Renal cortical epithelial cell (primary cell): Measurements from ENCODE around the gene AHNAK2. TPM values are rescaled to one million over a fixed set of nuclear protein-coding genes. Genes with fewer than 3 reads are reported as not detected.

ENCODE experiments used
- DNase-seq: peaks from one replicate; pipeline ENCODE4 v3.0.0-alpha.2; 2011; ENCODE audit warnings: low read depth
- total RNA-seq: library from RNA; depleted of rRNA; stranded (reverse); fragments of >200 nt; gene quantifications from 2 replicates; pipeline ENCODE4 v1.2.3, GENCODE V29; 2014

The AHNAK2 gene
- total RNA-seq, 1 donor from 2014 or later: 60.5 TPM

DNA sequence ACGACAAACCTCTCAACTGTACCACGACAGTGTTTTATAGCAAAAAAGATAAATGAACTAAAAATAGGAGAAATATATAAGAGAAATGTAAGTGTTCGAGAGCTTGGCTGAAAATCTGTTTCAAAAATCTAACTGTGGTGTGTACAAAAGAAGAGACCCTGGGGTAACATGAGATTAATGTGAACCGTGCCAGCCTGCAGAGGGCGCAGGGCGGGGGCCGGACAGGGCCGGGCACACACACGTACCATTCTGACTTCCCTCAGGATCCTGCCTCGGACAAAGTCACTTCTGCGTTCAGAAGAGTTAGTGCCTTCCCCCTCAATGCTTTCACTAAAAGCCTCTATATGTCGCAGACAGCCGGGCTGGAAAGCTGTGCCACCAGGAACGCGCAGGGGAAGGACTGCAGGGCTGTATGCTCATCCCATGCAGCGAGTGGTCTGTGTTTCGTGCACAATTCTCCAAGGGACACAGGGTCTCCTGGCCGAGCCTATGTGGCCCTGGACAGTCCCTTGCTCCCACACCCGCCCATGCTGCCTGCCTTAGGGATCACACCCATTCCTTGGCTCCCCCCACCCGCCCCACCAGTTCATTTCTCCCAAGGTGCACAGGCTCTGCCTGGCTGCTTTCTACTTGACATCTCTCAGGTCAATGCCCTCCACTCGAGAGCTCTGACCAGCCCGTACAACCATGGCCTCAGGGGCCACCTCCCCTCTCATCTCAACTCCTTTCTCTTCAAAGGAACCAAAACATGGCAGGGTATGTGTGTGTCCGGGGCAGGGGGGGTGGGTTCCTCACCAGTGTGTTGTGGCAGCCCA lies 34.2 kb upstream of the AHNAK2 start:
- DNase-seq: no peak

DNA sequence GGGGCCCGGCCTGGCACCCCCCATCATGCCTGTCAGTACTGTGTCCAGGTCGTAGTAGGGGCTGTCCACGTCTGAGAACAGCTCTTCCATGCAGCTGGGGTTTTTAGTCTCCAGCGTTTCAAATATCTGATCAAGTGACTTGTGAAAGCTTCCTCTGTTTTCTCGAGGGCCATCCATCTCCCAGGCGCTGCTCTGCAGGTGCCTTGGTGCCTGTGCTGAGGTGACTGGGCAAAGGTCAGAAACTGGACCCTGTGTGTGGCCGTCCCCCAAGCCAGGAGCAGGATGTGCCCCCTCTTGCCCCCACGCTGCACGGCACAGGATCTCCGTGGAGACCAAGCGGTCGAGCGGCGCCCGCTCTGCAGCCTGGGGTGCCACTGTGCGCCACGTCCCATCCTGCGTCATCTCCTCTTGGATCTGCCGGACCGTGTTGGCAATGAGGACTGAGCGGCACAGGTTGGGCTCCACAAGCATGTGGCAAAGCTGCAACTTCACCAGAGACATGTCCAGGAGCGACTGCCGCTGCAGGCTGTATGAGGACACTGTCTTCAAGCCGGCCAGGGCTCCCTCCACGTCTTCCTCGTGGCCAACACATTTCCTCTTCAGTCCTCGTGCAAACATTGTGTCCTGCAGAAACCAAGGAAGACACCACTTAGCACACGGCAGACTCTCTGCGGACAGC lies 33.3 kb upstream of the AHNAK2 start:
- DNase-seq: no peak

DNA sequence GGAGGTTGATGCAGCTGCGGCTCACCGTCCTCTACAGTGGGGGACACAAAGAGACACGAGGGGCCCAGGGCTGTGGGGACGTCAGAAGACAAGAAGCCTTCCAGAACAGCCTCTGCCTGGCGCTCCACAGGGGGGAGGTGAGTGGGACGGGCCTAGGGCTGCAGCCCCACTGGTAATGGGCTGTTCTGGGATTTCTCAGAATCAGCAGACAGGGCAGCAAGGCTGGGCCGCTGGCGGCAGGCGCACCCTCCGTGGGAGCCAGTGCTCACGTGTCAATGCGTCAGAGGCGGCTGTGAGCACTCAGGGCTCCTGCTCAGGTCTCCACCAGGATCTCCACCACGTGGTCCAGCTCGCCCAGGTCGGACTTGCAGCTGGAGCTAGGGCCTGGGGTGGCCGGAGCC lies 32.7 kb upstream of the AHNAK2 start:
- no peak for DNase-seq

DNA sequence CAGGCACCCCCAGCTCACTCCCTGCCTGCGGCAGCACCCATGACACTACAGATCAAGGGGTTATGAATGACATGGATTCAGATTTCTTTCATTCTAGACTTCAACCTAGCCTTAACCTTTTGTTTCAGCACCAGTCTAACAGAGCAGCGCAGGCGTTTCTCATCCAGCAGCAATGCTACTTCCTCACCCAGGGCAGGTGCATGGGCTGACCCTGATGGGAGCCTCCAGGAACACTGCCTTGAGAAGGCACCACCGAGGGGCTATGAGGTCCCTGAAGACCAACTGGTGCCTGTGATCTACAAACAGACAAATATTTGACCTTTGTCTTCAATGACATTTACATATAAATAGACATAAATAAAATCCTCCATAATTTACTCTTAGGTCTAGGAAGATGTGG lies 31.9 kb upstream of the AHNAK2 start:
- DNase-seq: no peak

DNA sequence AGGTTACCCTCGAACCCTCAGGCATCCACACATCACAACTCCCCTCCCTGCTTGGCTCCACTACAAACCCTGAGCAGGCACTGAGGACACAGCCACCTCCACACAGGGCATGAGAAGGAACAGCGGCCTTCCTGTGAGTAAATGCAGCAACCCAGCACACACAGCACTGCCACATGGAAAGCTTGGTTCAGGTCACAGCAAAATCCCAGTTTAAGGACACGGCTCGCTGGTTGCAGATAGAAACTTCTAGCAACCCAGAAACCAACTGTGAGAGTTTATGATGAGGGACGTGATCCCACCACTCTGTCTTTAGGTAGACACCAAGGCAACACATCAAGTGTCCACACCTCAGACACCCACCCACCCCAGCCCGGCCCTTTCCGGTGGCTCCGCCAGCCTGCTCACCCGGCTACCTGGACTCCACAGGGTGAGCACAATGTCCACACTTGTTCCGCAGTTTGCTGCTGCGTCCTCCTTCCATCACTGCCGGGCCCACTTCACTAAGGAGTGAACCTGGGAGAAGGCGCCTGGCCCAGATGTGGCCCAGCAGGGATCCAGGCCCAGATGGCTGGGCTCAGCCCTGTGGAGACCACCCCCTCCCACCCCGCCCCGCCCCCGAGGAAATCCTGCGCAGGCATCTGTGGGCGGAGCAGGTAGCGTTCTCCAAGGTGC lies 29.6 kb upstream of the AHNAK2 start:
- DNase-seq: no peak

DNA sequence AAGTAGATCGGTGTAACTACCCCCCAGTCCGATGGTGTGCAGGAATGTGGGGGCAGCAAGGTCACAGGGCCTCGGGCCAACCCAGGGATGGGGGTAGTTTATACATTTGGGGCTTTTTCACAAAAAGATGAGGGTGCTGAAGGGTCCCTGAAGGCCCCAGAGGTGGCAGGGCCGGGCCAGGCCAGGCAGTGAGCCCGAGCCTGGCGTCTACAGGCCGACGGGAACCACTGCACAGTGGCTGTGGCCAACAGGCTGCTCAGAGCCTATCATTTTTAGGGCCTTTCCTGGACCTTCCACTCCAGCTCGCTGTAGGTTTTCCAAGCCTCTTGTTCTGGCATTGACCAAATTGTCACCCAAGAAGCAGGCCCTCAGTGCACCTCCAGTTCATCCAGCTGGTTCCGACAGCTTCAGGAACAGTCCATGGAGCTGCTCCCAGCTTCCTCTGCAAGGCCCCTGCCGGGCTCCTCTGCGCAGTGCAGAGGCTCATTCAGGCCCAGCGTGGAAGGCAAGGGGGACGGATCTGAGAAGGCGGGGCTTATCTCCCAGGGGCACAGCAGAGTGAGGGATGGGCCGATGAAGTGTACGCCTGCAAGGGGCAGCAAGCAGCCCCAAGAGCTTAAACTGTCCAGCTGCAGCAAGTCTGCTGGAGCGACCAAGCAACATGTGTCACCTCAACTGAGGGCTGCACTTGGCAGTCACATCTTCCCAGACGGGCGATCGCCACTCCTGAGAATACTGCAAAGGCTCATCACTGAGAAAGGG lies 28.8 kb upstream of the AHNAK2 start:
- no peak for DNase-seq

DNA sequence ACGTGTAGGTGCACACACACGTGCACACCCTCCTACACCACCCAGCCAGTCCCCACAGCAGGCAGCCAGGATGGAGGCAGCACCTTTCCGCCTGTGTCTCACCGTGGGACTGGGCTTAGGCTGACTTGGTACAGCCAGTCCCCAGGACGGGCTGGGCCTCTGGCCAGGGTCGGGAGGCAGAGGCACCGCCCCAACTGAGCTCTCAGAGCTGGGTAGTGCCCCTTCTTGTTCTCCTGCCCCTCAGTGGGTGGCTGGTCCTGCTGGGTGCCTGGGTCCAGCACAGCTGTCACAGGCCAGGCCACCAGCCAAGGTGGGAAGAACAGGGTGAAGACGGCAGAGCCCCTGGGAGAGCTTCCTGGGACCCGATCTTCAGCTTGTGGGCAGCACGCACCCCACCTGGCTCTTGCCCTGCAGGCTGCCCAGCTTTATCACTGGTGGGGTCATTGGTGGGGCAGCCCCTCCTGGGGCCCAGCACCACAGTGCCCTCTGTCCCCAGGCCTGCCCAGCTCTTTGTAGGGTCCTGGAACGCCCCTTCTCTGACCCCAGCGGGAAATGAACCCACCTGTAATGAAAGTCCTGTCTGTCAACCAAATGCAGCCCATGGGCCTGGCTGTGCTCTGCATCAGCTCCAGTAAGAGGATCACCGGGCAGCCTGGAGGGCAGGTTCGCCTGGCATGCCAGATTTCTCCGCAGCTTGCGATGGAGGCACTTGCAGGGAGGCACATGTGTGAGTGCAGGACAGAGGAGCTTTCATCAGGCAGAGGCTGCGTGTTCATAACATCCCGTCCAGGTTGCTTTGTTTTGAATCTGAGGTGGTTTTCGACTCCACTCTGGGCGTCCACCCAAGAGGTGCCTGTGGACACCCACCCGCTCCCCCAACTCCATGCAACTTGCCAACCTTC lies 28.0 kb upstream of the AHNAK2 start:
- no peak for DNase-seq

DNA sequence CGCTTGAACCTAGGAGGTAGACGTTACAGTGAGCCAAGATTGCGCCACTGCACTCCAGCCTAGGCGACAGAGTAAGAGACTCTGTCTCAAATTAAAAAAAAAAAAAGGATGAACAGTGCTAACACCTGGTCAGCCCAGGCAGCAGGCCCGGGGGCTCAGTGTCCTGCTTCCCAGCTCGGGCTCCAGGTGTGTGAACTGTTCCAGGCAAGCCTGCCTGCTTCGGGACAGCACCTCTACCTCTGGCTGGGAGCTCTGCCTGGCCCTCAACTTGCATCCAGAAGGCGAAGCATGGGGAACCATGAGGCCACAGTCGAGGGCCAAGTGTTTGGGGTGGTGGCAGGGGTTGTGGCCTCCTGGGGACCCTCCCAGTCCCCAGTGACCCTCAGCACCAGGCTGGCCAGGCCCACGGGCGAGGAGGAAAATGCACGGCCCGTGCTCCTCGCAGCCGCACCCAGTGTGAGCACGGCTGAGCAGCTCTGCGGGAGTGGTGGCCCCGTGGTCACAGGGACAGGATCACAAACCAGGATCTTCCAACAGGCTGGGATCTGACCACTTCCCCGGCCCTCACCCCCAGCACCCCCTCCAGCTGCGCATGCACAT lies 27.3 kb upstream of the AHNAK2 start:
- no peak for DNase-seq

DNA sequence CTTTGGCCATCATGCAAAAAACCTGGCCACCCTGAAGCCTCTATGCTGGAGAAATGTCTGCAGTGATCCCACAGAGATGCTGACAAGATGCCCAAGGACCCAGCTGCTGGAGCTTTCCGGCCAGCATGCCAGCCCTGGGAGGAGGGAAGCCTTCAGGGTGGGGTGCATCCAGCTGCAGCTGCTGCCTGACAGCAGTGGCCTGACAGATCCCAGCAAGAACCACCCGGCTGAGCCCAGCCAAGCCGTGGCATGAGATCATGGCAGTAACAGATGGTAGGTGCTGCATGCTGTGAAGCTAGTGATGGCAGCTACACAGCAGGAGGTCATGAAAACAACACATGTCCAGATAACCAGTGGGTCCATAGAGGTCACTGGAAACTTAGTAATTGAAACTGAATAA lies 21.2 kb upstream of the AHNAK2 start:
- no peak for DNase-seq

DNA sequence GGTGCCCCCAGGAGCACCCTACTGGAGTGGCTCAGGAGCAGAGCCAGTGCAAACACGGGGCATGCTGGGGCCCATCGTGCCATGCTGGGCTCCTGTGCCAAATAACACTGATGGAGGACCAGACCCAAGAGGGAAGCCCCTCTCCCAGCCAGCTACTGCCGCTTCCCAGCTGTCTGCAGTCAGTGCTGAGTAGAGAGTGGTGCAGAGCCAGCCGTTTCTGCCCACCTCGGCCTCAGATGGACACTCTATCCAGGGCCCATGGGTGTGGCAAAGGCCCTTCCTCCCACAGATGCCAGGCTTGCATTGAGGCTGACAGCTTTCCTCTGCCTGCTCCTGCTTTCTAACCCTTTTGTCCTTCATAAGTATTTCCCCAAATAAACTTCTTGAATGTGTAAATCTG lies 20.6 kb upstream of the AHNAK2 start:
- DNase-seq: no peak

DNA sequence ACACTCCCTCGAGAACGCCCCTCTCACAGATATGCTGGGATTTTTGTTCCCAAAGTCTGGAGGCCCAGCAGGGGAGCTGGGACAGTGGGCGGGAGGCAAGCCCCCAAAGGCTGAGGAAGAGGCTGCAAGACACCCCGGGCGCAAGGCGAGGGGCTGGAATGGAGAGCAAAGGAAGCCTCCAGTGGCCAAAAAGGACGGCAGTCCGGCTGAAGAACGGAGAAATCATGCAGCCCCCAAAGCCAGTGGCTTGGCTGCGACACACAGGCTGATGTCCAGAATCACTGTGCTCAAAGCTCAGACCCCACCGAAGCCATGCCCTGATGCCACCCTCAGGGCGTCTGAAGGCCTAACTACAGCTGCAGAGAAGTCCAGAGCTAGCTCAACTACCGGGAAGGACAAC lies 18.3 kb upstream of the AHNAK2 start:
- no peak for DNase-seq

DNA sequence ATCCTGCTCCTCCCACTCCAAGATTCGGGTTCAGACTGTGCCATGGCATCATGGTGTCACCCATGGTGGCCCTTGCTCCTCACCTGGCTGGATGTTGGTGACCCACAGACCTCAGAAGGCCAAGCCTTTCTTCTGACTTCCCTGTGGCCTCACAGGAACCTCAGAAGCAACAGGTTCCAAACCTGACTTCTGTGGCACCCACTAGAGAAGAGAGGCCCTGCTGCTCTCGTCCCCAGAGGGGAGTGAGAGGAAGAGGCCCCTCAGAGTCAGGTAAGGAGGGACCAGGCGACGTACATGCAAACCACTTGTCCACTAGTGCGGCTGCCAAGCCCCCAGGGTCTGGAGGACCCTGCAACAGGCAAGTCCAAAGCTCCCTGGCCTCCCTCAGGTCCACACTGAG lies 17.9 kb upstream of the AHNAK2 start:
- no peak for DNase-seq

DNA sequence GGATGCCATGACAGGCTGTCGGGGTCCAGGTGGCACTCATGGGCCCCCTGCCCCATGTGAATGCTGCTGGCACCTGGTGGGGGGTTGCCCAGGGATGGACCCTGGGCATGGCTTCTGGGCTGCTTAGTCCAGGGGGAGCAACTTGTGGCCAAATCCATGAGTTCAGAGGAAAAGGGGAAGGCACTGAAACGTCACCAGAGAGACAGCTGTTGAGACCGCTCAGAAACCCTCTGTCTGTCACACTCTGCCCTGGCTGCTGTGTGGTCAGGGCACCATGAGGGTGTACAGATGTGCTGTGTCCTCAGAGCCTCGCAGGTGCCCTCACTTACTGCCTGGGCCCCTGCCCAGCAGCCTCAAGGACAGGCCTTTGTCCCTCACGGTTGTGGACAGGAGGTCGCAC lies 16.8 kb upstream of the AHNAK2 start:
- no peak for DNase-seq

DNA sequence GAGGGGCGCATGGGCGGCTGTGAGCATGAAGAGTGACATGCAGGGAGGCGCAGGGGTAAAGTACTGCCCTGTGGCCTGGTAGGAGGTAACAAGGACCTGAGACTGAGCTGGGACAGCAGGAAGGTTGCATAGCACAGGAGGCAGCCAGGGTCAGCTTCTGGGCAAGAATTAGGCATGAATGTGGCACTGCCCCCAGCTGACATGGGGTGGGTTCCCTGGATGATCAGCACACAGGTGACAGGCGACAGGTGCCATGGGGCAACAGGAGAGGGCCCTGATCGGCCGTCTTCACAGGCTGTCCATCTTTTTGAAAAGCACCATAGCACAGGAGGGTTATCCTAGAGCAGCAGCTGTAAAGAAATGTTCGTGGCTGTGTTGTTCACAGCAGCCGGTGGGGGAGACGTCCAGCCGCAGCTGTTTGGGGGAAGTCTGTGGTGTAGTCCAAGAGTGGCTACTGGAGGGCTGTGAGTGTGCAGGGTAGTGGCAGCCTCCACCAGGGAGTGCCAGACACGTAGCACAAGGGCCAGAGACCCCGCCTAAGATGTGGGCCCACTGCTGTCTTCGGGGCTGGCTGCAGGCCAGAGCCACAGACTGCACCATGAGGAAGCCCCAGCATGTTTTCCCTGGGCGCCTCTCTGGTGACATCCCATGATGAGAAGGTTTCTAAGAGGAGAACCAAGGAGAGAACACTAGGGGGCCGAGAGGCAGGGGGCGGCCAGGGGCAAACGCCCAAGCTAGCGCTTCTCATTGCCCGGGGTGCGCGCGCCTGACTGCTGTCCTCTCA lies 15.8 kb upstream of the AHNAK2 start:
- no peak for DNase-seq

DNA sequence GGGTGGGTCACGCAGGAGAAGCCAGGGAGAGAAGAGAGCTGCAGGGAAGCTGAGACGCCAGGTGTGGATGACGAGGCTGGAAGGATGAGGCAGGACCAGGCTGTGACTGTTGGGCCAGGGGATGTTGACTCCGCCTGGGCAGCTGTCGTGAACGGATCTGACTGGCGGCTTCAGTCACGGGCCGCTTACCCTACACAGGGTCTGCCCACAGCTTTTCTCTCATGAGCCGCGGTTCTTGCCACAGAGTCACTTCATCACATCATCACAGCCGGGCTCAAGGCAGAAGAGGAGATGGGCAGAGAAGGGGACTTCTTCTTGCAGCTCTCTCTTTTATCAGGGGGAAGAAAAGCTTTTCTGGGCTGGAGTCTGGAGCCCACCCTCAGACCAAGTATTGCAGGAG lies 15.1 kb upstream of the AHNAK2 start:
- no peak for DNase-seq

DNA sequence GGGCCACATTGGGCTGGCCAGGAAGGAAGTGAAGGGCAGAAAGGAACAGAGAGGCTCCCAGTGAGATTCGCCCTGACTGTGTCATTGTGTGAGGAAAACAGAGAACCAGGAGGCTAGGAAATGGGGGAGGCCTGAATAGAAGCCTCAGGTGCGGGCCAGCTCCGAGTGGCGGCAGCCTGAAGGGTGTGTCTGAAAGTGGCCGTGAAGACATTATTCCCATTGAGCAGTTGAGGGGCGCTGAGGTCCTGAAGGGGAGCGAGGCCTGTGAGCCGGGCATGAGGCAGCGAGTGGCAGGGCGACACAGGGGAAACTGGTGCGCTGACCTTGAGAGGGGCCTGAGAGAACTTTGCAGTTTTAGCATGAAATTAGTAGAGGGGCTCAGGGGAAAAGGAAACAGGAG lies 14.3 kb upstream of the AHNAK2 start:
- DNase-seq: no peak

DNA sequence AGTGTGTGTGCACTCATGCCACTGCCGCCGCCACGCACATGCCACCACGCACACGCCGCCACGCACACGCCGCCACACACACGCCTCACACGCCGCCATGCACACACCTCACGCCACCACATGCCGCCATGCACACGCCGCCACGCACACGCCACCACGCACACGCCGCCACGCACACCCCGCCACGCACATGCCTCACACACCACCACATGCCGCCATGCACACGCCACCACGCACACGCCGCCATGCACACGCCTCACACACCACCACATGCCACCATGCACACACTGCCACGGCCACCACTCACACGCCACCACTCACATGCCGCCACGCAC lies 13.7 kb upstream of the AHNAK2 start:
- no peak for DNase-seq

DNA sequence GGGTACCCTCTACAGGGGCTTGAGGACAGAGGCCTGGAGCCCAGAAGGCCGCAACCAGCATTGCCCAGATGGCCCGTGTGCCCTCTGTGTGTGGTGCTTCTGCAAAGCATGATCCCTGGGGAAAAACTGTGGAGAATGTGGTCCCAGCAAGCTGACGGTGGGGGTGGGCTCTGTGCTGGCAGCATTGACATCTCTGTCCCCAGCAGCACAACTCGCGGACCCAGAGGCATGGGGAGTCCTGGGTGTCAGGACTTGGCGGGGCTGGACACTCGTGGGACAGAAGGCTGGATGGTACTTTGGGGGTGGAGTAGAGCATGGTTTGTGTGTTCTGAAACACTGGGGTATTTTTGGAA lies 11.8 kb upstream of the AHNAK2 start:
- DNase-seq: no peak

DNA sequence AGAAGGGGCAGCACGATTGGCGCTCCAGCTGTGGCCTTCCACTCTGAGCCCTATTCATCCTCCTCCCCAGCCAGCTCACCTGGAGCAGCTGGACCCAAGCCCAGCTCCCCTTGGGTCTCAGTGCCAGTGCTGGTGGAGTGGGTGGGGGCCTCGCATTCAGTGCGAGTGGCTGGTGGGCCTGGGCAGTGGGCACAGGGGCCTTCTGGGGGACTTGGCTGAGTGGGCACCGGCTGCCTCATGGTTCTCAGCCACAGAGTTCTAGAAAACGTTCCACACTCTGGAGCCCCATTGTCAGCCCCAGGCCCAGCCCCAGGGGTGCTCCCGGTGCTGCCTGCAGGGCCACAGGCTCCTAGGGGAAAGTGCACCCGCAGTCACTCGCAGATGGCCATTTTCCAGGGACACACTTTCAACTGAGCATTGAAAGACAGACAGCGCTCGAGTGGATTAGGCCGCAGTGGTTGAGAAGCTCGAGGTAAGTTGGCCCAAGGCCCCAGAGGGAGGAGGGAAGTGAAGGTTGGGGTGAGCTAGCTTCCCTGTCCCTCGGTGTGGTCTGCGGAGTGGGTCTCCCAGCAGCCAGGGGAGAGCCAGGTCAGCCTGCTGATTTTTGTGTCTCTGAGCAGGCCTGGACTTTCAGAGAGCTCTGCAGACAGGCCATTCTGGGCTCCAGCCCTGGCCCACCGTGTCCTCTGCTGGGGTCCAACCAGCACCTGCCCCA lies 11.2 kb upstream of the AHNAK2 start:
- no peak for DNase-seq
